GM19372 (cell line): ENCODE data around the gene AP5Z1.

Experiments
- ATAC-seq: cut with Tn5 transposase; IDR thresholded peaks from one replicate; pipeline ENCODE4 v1.9.1; 2021; ENCODE audit warnings: mild to moderate bottlenecking, low read depth, moderate library complexity; ENCODE audit not compliant: unreplicated experiment

The AP5Z1 gene, protein sequence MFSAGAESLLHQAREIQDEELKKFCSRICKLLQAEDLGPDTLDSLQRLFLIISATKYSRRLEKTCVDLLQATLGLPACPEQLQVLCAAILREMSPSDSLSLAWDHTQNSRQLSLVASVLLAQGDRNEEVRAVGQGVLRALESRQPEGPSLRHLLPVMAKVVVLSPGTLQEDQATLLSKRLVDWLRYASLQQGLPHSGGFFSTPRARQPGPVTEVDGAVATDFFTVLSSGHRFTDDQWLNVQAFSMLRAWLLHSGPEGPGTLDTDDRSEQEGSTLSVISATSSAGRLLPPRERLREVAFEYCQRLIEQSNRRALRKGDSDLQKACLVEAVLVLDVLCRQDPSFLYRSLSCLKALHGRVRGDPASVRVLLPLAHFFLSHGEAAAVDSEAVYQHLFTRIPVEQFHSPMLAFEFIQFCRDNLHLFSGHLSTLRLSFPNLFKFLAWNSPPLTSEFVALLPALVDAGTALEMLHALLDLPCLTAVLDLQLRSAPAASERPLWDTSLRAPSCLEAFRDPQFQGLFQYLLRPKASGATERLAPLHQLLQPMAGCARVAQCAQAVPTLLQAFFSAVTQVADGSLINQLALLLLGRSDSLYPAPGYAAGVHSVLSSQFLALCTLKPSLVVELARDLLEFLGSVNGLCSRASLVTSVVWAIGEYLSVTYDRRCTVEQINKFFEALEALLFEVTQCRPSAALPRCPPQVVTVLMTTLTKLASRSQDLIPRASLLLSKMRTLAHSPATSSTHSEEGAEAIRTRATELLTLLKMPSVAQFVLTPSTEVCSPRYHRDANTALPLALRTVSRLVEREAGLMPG

DNA sequence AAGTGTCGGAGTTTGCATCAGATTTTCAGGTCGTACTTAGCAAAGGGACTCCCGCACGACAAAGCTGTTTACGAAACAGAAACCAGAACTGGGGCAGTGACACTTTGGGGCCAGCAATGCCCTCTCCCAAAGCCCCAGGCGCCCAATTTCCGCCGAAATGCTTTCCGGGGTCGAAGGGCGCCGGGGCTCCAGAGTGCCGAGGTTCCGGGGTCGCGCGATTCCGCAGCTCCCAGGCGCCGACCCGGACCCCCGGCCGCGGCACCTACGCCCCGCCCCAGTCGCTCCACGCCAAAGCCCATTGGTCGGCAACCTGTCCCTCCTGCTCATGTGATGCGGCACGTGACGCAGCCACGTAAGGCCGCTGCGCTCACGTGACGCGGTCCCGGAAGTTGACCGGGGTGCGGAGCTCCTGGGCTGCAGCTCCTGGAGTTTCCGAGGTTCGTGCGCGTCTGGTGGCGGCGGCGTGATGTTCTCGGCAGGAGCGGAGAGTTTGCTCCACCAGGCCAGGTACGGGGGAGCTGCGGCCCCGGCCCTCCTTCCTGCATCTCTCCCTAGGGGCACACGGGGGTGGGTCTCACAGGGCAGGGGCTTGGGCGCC, at the start of gene AP5Z1:
Gene AP5Z1 (plus strand): TSS at position 374 of the 598 bp plus-strand sequence. CDS start 93 bp downstream, at position 467.
- peak; percentile 93 for ATAC-seq

DNA sequence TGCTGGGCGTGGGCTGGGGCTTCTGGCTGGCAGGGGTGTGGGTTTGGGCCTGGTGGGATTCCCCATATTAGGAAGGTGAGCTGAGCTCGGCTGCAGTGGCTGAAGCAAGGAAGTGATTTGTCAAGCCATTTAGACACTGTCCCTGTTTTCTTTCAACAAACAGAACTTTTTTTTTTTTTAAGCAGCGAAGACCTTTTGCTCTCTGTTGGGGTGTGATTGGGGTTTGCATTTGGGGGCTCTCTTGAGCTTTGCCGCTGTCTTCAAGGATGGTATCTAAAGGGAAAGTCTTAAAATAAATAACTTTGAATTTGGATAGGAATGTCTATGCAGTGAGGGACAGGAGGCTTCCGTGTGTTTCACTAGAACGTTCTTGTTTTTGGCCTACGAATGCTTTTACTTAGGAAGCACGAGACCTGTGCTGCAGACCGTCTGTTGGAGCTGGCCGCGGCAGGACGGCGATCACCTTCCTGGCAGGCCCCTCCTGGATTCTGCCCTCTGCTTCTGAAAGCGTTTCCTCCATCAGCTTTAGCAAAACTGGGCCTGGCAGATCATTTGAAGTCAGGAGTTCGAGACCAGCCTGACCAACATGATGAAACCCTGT, 49.5 kb upstream of the AP5Z1 start:
- no peak for ATAC-seq

DNA sequence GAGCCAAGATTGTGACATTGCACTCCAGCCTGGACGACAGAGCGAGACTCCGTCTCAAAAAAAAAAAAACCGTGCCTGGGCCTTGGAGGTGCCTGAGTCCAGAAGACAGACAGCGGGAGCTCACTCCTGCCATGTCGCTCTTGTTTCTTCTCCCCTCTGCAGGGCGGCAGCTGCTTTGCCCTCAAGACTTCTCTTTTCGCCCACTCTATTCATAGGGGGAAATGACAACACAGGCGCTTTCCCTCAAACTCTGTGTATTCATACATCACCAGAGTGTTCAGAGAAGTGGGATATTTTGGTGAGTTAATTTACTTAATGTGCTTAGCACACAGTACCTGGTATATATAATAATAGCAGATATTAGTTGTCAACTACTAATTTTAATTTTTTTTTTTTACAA, 48.9 kb upstream of the AP5Z1 start:
- ATAC-seq, result no peak

DNA sequence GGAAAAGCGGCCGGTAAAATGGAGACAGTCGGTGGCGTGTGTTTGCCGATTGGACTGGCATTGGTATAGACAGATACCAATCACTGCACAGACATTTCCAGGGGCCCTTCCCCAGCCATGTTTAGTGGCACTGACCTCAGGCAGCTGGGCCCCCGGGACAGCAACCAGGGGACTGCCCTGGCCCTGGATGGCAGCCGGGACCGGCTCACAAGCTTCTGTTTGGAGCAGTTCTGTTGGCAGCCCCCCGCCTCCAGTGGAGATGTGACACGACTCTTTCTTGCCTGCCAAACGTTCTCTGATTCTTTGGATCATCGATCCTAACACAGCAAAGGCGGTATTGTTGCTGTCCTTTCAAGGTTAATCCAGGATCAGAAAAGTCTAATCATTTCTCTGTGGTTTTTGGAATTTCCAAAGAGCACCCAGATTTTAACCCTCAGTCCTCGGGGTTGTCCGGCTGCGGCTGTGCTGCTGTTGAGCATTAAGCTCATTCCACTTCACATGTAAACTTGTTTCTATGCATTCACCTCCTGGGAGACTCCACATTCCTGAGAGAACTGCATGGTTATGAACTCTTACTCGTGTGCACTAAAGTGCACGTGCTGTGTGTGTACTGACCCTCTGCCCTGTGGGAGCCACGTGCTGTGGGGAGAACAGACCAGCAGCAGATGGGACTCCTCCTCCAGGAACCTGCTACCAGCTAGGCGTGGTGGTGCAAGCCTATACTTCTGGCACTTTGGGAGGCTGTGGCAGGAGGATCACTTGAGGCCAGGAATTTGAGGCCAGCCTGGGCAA, 47.3 kb upstream of the AP5Z1 start:
- no peak for ATAC-seq

DNA sequence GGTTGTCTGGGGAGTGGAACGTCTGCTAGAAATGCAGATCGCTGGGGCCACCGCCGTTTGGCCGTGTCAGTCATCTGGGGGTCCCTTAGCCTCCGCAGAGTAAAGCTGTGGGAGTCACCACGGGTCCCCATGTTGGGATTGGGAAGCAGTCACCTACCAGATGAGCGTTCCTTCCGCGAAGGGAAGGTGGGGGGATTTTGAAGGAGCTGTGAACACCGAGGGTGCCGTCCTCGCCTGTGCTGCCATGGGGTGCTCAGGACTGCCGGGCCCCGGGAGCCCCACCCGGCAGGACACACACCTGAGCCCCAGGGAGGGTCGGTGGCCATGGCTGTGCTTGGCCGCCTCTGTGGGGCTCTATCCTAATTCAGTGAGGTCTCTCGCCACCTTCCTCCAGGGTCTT, 46.2 kb upstream of the AP5Z1 start:
- ATAC-seq, result no peak

DNA sequence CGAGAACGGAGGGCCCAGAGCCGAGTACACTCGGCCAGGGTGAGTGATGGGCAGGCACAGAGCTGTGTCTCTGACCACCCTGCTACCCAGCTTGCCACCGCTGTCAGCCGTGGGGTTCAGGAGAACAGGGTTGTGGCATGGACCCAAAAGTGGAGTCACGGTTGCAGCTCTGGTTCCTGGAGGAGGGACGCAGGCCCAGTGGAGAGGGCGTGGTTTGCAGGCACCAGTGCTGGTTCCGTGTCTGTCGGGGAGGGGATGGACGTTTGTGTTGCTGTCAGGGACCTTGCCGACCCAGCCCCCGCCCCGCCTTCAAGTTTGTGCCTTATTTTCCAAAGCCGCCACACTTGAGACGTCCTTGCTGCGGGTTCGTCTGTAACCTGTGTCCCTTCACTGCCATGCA, 45.1 kb upstream of the AP5Z1 start:
- no peak for ATAC-seq

- no peak for ATAC-seq
These were observed 44.5 kb upstream of the AP5Z1 start for GRCh38 chr7:4730971-4731370.

DNA sequence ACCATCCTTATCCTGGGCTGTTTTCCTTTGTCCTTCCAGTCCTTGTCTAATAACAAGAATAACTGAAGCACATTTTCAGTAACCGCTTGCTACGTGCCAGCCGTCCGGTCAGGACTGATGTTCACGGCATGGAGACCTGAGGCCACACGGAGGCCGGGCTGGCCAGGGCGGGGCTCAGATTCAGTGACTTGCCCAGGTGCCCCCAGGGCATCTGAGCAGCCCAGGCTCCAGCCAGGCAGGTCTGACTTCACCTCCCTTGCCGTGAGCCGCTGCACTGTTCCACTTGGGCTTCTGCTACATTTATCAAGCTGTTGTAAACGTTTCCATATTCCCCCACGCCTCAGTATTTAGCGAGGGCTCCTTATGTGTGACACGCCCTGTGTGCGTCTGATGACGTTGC, 43.6 kb upstream of the AP5Z1 start:
- ATAC-seq, result no peak

DNA sequence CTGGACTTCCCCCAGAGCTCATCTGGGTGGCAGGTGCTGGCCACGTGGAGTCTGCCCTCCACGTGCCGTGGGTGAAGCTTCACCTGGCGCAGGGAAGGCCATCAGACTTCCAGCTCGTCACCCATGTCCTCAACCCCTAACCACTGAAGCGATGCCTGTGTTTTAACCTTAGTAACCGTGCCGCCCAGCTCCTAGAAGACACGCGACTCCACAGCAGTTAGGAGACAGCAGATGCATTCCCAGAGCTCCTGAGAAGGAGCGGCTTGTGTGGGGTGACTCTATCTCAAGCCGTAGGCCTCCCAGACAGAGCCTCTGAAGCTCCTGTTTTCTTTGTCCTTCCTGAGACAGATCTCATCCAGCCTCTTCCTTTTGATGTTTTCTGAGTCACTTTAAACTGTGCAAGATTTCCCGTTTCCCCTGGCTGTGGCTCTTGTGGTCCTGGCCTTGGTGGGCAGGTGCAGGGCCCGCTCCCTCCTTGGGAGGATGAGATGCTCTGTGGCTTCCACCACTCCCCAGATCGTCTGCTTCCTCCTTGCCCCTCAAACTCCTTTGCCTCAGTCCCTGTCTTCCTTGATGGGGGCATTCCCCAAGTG, 41.4 kb upstream of the AP5Z1 start:
- ATAC-seq, result no peak

- ATAC-seq, result no peak
These were observed 40.7 kb upstream of the AP5Z1 start for GRCh38 chr7:4734587-4735345.

DNA sequence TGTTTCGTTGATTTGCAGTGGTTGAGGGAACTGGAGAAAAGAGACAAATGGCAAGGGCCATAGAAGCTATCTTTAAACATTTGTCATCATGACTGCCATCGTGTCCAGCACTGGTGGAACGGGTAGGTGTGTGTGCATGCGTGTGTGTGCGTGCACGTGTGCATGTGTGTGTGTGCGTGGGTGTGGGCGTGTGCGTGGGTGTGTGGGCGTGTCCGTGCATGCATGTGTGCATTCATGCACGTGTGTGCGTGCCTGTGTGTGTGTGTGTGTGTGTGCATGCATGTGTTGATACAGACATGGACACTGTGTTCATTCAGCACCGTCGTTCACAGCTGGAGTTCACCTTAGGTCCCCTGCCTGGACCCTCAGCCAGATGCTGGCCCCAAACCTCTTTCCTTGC, 38.1 kb upstream of the AP5Z1 start:
- ATAC-seq, result no peak

GRCh38 chr7:4738711-4739527, 36.5 kb upstream of the AP5Z1 start:
- no peak for ATAC-seq

DNA sequence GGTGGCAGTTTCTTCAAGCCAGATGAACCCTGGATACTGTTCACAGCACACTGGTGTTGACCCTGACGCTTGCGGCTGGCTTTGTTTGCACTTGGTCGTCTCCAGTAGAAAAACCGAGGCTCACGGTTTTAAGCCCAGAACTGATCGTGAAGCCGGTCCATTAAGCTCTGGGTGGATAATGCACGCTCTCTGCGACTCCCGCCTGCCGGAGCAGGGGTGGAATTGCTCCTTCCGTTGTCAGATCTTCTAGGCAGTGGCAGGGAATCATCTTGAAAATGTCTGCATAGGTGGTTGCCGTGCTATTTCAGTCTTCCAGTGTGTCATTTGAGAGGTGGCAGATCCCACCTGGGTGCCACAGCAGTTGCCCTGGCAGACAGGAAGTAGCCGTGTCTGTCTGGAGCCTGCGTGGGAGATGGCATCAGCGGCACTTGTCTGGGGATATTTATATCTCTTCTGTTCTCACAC, 35.9 kb upstream of the AP5Z1 start:
- ATAC-seq, result no peak

GRCh38 chr7:4740796-4741195, 34.6 kb upstream of the AP5Z1 start:
- no peak for ATAC-seq

- ATAC-seq, result no peak
These were observed 33.3 kb upstream of the AP5Z1 start for GRCh38 chr7:4742051-4742573.

GRCh38 chr7:4742852-4743251, 32.6 kb upstream of the AP5Z1 start:
- no peak for ATAC-seq

DNA sequence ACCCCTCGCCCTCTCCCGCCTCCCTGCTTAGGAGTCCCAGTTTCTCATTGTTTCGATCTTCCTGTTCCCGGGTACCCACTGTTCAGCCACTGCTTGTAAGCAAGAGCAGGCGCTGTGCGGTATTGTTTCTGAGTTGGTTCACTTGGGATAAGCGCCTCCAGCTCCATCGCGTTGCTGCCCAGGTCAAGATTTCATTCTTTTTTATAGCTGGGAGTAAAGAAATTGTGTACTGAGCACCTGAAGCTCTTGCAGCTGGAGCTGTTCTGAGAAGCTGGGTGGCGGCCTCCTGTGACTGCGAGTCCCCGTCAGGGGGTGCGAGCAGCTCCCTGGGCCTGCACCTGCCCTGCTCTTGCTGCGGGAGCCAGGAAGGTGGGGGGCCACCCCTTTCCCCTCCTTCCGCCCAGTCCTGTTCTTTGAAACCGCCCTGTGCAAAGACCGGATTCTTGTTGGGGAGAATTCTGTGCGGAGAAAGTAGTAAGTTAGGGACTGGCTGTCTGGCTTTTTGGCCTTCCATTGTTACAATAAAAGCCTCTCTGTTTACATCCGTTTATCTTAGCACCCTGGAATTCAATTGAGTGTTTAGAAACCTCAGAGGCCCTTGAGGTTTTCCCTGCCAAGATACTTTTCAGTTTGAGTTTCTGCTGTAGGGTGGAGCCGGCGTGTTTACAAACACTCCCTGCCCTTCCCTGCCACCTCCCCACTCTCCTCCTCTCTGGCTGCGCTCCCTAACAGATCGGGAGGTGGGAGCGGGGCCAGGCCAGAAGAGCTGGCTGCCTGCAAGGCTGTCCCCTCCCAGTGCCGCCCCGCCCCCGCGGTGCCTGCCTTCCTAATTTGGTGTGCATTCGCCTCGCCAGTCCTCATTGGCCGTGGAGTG, 30.8 kb upstream of the AP5Z1 start:
- peak; percentile 78 for ATAC-seq
